GM18858 (cell line): ENCODE results near the gene ZNF628.

Source experiments
- ATAC-seq: cut with Tn5 transposase; IDR thresholded peaks from one replicate; pipeline ENCODE4 v1.9.1; 2021; ENCODE audit not compliant: unreplicated experiment

ZNF628 gene

DNA sequence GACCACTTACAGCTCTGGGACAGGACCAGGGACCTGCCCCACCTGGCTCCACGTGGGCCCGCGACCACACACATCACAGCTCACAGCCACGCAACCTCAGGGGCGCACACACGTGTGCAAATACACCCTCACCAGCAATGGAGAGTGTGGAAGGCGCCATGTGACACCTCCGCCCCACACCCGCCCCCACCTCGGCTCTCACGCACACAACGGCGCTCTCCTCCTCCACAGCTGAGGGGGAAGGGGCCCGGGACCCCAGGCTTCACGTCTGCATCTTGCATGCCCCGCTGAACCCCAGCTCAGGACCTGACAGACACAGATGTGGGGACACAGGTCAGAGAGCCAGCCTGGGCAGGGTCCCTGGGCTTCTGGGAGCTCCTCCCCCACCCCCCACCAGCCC is 26.9 kb upstream of the ZNF628 start:
- ATAC-seq: no peak

DNA sequence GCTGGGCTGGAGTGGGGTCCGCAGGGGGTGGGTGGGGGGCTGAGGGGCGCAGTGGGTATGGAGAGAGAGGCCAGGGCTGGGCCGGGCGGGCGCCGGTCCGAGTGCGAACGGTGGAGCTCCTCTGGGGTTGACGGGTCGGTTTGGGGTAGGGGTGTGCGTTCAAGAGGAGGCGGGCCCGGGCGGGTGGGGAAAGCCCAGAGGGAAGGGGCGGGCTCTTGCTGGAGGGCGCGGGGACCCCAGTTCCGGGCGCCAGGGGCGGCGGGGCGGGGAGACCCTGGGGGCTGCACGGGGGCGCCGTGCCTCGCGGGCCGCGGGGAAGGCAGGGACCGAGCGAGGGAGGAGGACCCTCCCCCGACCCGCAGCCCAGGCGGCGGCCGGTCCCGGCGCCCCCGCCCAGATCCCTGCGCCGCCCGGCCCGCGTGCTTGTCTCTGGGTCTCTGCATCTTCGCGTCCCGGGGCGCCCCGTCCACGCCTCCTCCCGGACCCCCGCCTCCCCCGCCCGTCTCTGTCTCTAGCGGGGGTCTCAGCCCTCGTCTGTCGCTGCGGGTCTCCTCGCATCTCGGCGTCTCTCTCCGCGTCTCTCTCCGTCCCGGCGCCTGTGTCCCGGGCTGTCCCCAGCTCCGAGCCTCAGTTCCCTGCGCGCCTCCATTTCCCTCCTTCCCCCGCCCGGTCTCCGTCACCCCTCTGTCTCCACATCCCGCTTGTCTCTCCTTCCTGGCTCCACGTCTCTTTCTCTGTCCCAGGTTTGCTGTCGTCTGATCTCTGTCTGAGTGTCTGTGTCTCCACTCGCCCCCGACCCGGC is 25.1 kb upstream of the ZNF628 start:
- no peak for ATAC-seq

DNA sequence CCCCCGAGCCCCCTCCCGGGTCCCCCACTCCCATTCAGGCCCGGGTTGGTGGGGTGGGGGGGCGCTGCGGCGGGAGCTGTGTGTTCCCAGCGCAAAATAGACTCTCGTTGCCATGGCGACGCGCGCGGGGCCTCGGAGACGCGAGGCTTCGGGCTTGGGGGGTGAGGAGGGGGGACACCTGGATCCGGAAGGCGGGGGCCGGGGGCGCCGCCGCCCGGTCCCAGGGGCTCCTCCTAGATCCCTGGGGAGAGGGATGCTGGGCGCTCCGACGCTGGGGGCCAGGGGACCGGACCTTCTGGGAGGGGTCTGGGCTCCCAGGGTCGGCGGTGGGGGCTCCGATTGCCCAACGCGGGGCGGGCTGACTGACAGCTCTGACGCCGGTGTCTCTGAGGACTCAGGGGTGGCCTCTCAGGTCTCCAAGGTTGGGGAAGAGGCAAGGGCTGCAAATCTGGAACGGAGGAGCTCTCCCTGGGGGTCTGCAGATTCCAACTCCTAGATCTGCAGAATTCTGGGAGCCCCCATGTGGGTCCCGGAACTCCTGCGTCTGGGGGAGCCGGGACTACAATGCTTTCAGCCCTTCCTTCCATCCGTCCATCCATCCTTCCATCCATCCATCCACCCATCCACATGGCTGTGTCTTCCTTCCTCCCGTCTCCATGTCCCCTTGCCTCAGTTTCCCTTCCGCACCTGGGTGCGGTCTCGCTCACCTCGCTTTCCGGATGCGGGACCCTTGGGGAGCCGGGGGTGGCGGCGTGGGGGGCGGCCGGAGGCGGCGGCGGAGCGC is 24.3 kb upstream of the ZNF628 start:
- ATAC-seq: no peak

DNA sequence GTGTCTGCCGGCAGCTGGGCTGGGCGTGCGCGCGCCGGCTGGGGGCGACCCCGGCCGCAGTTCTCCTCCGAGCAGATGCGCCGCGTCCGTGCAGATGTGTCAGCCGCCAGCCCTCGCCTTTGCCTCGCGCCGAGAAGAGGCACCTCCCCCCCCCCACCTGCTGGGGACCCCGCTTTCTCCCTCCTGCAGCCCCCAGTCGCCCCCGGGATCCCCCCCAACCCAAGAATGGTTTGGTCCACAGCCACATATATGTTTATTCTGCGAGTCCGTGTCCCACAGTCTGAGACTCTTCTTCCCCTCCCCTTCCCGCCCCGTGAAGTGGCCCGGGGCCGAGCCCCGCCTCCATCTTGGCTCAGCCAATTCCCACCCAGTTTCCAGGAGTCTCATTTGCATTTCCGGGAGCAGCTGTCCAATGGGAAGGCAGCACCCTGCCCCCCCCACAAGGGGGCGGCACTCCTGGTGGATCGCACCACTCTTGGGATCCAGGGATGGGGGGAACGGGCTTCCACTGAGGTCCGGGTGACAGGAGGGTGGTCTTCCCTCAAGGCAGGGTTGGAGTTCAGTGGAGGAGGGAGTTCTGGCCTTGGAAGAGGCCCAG is 23.6 kb upstream of the ZNF628 start:
- ATAC-seq: no peak

DNA sequence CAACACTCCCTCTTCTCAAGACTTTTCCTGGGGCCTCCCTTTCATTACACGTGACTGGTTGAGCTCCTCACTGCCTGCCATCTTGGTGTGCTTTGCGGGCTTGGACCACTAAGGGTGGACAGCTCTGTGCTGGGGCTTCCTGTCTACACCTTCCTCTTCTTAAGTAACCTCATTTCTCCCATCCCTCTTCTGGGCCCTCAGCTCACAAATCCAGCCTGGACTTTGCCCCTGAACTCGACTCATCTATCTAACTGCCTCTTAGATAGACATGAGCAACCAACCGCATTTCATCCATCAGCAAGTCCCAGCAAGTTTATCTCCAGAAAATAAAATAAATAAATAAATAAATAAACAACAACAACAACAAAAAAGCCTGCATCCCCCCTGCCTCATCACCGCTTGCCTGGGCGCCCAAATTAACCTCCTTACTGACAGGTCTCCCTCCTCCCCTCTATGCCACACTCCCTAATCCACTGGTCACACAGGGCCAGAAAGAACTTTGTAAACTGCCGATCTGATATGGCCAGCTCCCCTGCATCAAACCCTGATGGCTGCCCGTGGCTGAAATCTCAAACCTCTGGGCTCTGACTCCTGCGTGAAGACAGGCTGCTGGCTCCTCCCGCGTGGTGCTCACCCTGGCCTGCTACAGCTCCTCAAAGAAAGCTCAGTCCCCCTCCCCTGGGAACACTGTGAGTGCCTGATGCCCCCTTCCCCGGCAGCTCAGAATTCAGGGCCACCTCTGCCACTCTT is 22.7 kb upstream of the ZNF628 start:
- ATAC-seq: no peak

- ATAC-seq: no peak
Measured at GRCh38 chr19:55454787-55455243, 21.6 kb upstream of the ZNF628 start.

GRCh38 chr19:55455576-55456235 is 20.7 kb upstream of the ZNF628 start:
- no peak for ATAC-seq

GRCh38 chr19:55456347-55456746 is 20.1 kb upstream of the ZNF628 start:
- no peak for ATAC-seq

DNA sequence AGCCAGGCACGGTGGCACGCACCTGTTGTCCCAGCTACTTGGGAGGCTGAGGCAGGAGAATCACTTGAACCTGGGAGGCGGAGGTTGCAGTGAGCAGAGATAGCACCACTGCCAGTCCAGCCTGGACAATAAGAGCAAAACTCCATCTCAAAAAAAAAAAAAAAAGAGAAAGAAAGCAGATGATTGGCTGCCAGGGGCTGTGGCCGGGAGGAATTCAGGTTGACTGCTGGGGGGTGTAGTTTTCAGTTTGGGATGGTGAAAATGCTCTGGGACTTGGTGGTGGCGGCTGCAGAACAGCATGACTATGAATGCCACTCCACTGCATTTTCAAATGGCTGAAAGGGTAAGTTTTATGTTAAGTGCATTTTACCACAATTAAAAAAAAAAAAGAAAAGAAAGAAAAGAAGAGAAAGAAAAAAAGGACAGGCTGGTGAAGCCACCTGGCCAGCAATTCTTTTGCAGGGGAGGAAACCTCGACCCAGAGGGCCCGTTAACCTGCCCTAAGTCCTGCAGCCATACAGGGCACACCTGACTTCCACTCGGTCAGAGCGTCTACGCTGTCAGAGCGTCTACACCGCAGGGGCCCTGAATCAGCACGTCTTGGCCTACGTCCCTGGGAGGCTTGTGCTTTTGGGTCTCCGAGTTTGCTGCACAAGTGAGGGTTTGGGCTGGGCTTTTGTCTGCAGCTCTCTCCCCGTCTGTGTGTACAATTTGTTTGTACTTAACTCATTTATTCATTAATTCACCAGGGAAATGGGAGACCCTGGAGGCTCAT is 18.5 kb upstream of the ZNF628 start:
- ATAC-seq: no peak

- no peak for ATAC-seq
Measured at GRCh38 chr19:55459551-55459949, 16.9 kb upstream of the ZNF628 start.

DNA sequence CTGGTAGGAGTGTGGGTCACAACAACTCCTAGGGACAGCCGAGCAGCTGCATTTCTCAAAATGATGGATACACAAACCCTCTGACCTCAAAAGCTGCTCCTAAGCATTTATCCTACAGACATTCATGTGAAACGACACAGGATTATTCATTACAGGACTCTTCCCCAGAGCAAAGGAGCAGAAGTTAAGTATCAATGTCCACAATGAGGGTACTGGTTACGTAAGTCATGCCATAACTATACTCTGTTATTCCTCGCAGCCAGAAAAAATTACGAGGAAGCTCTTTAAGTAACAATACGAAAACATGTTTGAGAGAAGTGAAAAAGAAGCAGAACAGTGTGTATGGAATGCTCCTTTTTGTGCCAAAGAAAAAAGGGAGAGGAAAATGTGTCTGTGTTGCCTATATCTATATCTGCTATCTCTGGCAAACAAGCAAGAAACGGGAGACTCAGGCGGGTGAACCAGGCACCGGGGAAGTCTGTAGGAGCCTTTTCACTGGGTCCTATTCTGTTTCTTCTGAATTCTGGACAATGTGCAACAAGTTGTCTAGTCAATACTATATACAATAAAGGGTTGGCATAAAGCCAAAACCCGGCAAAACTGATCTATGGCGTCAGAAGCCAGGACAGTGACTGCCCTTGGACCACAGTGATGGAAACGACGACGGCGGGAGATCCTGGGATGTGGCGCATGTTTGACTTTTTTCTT is 16.3 kb upstream of the ZNF628 start:
- no peak for ATAC-seq

- no peak for ATAC-seq
Measured at GRCh38 chr19:55460670-55461258, 15.7 kb upstream of the ZNF628 start.

- peak; percentile 78 for ATAC-seq
Measured at GRCh38 chr19:55461259-55461973, 15.0 kb upstream of the ZNF628 start, which contains the start of gene ISOC2. ISOC2 (minus strand) TSS chr19:55461642; CDS start chr19:55456486, 5,156 bp downstream.

DNA sequence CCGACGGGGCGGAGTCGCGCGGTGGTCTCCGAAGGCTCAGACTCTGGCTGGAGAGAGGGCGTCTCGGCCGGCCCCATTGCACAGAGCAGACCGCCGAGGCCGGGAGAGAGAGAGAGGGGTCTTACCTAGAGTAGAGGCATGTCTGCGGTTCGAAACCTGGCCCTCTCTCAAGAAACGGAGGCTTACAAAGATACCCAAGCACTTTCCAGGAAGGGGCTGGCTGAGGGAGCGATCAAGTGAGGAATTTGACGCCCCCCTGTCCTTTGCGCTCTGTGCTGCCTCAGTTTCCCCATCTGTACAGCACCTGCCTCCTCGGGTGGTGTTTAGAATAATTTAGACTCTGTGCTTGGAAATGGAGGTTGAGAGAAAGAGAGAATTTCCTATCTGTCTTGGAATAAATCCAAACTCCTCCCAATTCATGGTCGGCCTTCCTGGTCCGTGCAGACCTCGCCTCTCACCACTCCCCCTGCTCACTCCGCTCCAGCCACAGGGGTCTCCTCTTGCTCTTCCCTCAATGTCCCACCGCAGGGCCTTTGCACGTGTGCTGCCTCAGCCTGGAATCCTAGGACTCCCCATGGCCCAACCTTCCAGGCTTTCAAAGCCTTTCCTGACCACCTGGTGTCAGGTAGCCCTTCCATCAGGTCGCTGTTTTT is 14.3 kb upstream of the ZNF628 start:
- ATAC-seq: no peak

DNA sequence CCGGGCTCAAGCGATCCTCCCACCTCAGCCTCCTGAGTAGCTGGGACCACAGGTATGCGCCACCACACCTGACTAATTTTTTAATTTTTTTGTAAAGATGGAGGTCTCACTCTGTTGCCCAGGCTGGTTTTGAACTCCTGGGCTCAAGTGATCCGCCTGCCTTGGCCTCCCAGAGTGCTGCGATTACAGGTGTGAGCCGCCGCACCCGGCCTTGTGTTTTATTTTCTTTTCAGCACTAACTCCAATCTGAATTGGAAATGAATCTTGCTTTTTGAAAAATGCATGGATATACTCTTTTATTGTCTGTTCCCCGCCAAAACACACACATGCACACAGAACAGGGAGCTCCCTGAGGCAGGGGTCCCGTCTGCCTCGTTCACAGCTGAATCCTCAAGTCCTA is 13.7 kb upstream of the ZNF628 start:
- no peak for ATAC-seq

GRCh38 chr19:55463583-55464031 is 12.8 kb upstream of the ZNF628 start:
- ATAC-seq: no peak

- no peak for ATAC-seq
Measured at GRCh38 chr19:55464039-55464661, 12.3 kb upstream of the ZNF628 start.
